GM03348 (cell line): ENCODE results near the gene ASCC1.

ENCODE experiments used
- DNase-seq: peaks from one replicate; pipeline ENCODE4 v3.0.0; 2012; ENCODE audit warnings: low spot score

ASCC1 gene

GRCh38 chr10:72065439-72066025 lies 150.5 kb downstream of the ASCC1 start:
- no peak for DNase-seq

- DNase-seq: no peak
These were observed 152.2 kb downstream of the ASCC1 start for GRCh38 chr10:72063703-72064391.

- DNase-seq: no peak
These were observed 153.0 kb downstream of the ASCC1 start for GRCh38 chr10:72062832-72063702.

GRCh38 chr10:72062382-72062781 lies 153.7 kb downstream of the ASCC1 start:
- no peak for DNase-seq

- DNase-seq: no peak
These were observed 154.1 kb downstream of the ASCC1 start for GRCh38 chr10:72061930-72062329.

- DNase-seq: no peak
These were observed 154.6 kb downstream of the ASCC1 start for GRCh38 chr10:72061491-72061890.

GRCh38 chr10:72059843-72060822 lies 155.9 kb downstream of the ASCC1 start:
- no peak for DNase-seq

GRCh38 chr10:72058989-72059842 lies 156.9 kb downstream of the ASCC1 start:
- no peak for DNase-seq

GRCh38 chr10:72058347-72058898 lies 157.7 kb downstream of the ASCC1 start:
- DNase-seq: no peak

GRCh38 chr10:72056932-72057751 lies 158.9 kb downstream of the ASCC1 start:
- DNase-seq: no peak

- no peak for DNase-seq
These were observed 160.0 kb downstream of the ASCC1 start for GRCh38 chr10:72056113-72056512.

- no peak for DNase-seq
These were observed 162.4 kb downstream of the ASCC1 start for GRCh38 chr10:72053690-72054089.

GRCh38 chr10:72050873-72051272 lies 165.2 kb downstream of the ASCC1 start:
- DNase-seq: no peak

GRCh38 chr10:72049969-72050781 lies 165.9 kb downstream of the ASCC1 start:
- DNase-seq: no peak

- DNase-seq: no peak
These were observed 166.6 kb downstream of the ASCC1 start for GRCh38 chr10:72049472-72049871.

- peak; percentile 93 for DNase-seq
These were observed 167.5 kb downstream of the ASCC1 start for GRCh38 chr10:72048450-72049124.
